Prostate gland (tissue), 2 donors: ENCODE measurements around the gene ESAM. TPM values are rescaled to one million over a fixed set of nuclear protein-coding genes. Genes with fewer than 3 reads are reported as not detected.

Source experiments
- total RNA-seq, 2 donors: library from RNA; depleted of rRNA; stranded (reverse); fragments of >200 nt; gene quantifications; one replicate each; pipeline ENCODE4 v1.1.0, GENCODE V29; 2016

Gene ESAM
- total RNA-seq, 2 donors from 2014 or later = 12.1 to 18.6 TPM

Other genes with a start within 250 kb of the ESAM start
- gene OR8B12, start 218.6 kb downstream of the ESAM start, total RNA-seq = not detected
- gene OR8A1, start 192.3 kb downstream of the ESAM start, total RNA-seq = not detected
- not detected for gene PANX3, start 150.9 kb downstream of the ESAM start, total RNA-seq
- 10 to 100 TPM; 30.8 to 33.8 TPM for gene TBRG1, start 139.4 kb downstream of the ESAM start, total RNA-seq
- gene SIAE, start 88.6 kb downstream of the ESAM start, total RNA-seq = 10 to 100 TPM; 20.4 to 30.1 TPM
- gene SPA17, start 88.4 kb downstream of the ESAM start, total RNA-seq = 10 to 100 TPM; 14.7 to 20.8 TPM
- gene NRGN, start 22.3 kb downstream of the ESAM start, total RNA-seq = 1 to 10 TPM; 1.2 to 1.8 TPM
- gene VSIG2, start 10.0 kb downstream of the ESAM start, total RNA-seq = 10 to 100 TPM; 28.2 to 38.6 TPM
- 10 to 100 TPM; 12.3 to 22.9 TPM for gene MSANTD2, start 38.1 kb upstream of the ESAM start, total RNA-seq
- 10 to 100 TPM; 18.0 to 30.6 TPM for gene ROBO3, start 103.1 kb upstream of the ESAM start, total RNA-seq
- gene ROBO4, start 135.6 kb upstream of the ESAM start, total RNA-seq = 10 to 100 TPM in 1 of 2 donors, 1 to 10 TPM in 1; 8.5 to 22.0 TPM
- gene HEPN1, start 157.0 kb upstream of the ESAM start, total RNA-seq = not detected
- gene HEPACAM, start 173.8 kb upstream of the ESAM start, total RNA-seq = under 1 TPM in 1 of 2 donors, not detected in 1; 0.27 TPM
- 1 to 10 TPM; 3.6 to 7.1 TPM for gene CCDC15, start 191.9 kb upstream of the ESAM start, total RNA-seq